Forelimb muscle (tissue), 1 donor: ENCODE measurements around the gene C6orf163. TPM values are rescaled to one million over a fixed set of nuclear protein-coding genes. Genes with fewer than 3 reads are reported as not detected.

ENCODE experiments used
- DNase-seq: peaks from one replicate; pipeline ENCODE4 v3.0.0-alpha.2; 2013; ENCODE audit warnings: low read depth
- polyA plus RNA-seq: library from polyadenylated mRNA; unstranded; fragments of 120-200 nt; gene quantifications from one replicate; pipeline ENCODE4 v1.2.1, GENCODE V29; 2013; ENCODE audit not compliant: insufficient read length

Gene C6orf163
- polyA plus RNA-seq, 1 donor, result 2.2 TPM

- DNase-seq, result no peak
Measured at GRCh38 chr6:87356181-87356580, 11.6 kb downstream of the C6orf163 start.

GRCh38 chr6:87357479-87358196 is 13.0 kb downstream of the C6orf163 start:
- no peak for DNase-seq

- DNase-seq, result no peak
Measured at GRCh38 chr6:87364602-87365252, 20.1 kb downstream of the C6orf163 start.

- no peak for DNase-seq
Measured at GRCh38 chr6:87366072-87366827, 21.6 kb downstream of the C6orf163 start.

- no peak for DNase-seq
Measured at GRCh38 chr6:87366899-87367298, 22.3 kb downstream of the C6orf163 start.

- DNase-seq, result no peak
Measured at GRCh38 chr6:87373377-87373776, 28.8 kb downstream of the C6orf163 start.

- no peak for DNase-seq
Measured at GRCh38 chr6:87375315-87375714, 30.7 kb downstream of the C6orf163 start.

- no peak for DNase-seq
Measured at GRCh38 chr6:87376643-87377042, 32.0 kb downstream of the C6orf163 start.

- DNase-seq, result no peak
Measured at GRCh38 chr6:87378947-87379346, 34.3 kb downstream of the C6orf163 start.

- no peak for DNase-seq
Measured at GRCh38 chr6:87382861-87383260, 38.2 kb downstream of the C6orf163 start.

GRCh38 chr6:87384038-87384437 is 39.4 kb downstream of the C6orf163 start:
- no peak for DNase-seq

- DNase-seq, result no peak
Measured at GRCh38 chr6:87384449-87384848, 39.8 kb downstream of the C6orf163 start.

GRCh38 chr6:87391334-87391733 is 46.7 kb downstream of the C6orf163 start:
- DNase-seq, result no peak

- DNase-seq, result peak; percentile 34
Measured at GRCh38 chr6:87393026-87393622, 48.5 kb downstream of the C6orf163 start.

GRCh38 chr6:87395431-87395830 is 50.8 kb downstream of the C6orf163 start:
- DNase-seq, result no peak

GRCh38 chr6:87396595-87397392 is 52.2 kb downstream of the C6orf163 start:
- DNase-seq, result no peak

- DNase-seq, result no peak
Measured at GRCh38 chr6:87397656-87398055, 53.0 kb downstream of the C6orf163 start.

- DNase-seq, result no peak
Measured at GRCh38 chr6:87401832-87402231, 57.2 kb downstream of the C6orf163 start.

- peak; percentile 9 for DNase-seq
Measured at GRCh38 chr6:87407561-87407900, 62.9 kb downstream of the C6orf163 start.

- peak; percentile 49 for DNase-seq
Measured at GRCh38 chr6:87407901-87408720, 63.5 kb downstream of the C6orf163 start, which contains the start of gene CFAP206. CFAP206 (plus strand) TSS chr6:87407972; CDS start chr6:87409840, 1,868 bp downstream.
